LoVo (cell line): ENCODE measurements around the gene GRB14.
"Not testable (repeated sequence)": the region's sequence is repeated elsewhere in the genome, so short reads cannot be mapped to it uniquely, and the experiment has no call there.

Source experiments
- DNase-seq: peaks from one replicate; pipeline ENCODE4 v3.0.0-alpha.2; 2016; ENCODE audit warnings: low spot score

The GRB14 gene

DNA sequence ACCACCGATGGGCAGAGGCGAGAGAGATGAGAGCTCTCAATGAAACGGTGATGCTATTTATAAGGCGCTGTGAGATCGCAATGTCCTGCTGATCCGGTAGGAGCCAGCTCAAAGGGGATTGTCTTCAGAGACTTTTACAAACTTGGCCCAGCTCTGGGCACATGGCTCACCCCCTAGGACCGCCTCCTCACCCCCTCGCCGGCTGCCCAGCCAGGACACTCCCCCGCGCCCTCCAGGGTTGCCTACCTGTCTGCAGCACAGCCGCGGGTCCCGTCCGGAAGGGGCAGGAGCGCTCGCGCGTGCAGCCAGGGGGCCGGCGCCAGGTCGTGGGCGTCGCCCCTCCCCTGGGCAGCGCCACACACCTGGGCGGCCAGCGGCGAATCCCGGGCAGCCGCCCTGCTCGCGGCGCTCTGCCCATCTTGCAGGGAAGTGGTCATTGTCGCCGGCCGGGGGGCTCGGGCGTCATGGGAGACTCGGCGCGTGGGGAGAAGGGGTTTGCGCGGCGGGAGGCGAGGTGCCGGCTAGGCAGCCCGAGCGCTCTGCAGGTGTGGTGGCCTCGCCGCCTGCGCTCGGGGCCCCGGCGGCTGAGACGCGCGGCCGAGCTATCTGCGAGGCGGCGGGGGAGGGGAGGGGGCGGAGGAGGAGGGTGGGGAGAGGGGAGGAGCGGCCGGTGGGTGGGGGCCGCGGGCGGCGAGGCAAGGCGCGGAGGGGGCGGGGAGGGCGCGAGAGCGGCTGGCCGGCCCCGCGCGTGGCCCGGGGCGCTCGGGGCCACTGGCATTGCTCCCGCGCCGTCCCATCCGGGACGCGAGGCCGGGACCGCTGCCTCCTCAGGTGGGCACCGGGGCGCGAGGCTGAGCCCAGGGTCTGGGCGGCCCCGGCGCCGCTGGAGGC, at the start of gene GRB14:
TSS of gene GRB14 (minus strand) at position 610 of the 891 bp plus-strand sequence. CDS start at position 437, 173 bp downstream.
- DNase-seq = peak; percentile 70

DNA sequence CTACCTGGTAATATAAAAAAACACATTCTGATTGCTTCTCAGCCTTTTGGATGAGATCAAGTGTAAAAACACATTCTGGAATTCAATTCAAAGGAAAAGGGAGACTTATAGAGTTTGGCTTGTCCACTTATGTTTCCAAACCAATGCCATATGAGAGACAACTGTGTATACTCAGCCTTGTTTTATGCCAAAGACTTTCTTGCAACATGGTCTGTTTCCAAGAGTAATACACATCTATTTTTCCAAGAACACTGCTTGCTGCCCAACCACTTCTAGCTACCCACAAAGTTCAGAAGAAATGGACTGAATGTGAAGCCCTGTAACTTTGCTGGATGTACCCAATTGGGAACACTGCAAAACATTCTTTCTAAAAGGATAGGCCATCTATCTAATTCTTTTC, 48.0 kb upstream of the GRB14 start:
- DNase-seq = no peak

- no peak for DNase-seq
Observed at GRCh38 chr2:164667566-164667965, 46.3 kb upstream of the GRB14 start.

- DNase-seq = no peak
Observed at GRCh38 chr2:164664070-164664469, 42.8 kb upstream of the GRB14 start.

DNA sequence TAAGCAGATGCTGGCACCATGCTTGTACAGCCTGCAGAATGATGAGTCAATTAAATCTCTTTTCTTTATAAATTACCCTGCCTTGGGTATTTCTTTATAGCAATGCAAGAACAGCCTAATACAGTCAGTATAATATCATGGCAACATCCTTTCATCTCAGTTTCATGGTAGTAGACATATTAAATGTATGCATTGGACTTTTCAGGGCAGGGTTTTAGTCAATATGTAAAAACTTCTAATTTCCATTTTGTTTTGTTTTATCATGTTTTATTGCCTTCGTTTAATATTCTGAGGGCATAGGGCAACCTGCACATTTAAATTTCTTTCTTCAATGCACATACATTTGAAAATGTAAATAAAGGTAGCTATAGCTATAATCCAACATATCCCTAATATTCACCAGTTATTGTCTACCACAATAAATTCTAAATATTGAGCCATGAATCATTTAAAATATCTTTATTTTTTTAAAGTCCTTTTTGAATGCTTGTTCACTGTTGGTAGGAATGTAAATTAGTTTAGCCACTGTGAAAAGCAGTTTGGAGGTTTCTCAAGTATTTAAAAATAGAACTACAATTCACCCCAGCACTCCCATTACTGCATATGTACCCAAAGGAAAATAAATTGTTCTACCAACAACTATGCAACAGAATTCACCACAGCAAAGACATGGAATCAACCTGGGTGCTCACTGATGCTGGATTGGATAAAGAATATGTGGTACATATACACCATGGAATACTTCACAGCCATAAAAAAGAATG, 41.8 kb upstream of the GRB14 start:
- DNase-seq = no peak

GRCh38 chr2:164662066-164662465, 40.8 kb upstream of the GRB14 start:
- DNase-seq = no peak

GRCh38 chr2:164661349-164661748, 40.1 kb upstream of the GRB14 start:
- DNase-seq = no peak

- no peak for DNase-seq
Observed at GRCh38 chr2:164657129-164657528, 35.8 kb upstream of the GRB14 start.

GRCh38 chr2:164655750-164656149, 34.5 kb upstream of the GRB14 start:
- no peak for DNase-seq

GRCh38 chr2:164655336-164655735, 34.1 kb upstream of the GRB14 start:
- no peak for DNase-seq

DNA sequence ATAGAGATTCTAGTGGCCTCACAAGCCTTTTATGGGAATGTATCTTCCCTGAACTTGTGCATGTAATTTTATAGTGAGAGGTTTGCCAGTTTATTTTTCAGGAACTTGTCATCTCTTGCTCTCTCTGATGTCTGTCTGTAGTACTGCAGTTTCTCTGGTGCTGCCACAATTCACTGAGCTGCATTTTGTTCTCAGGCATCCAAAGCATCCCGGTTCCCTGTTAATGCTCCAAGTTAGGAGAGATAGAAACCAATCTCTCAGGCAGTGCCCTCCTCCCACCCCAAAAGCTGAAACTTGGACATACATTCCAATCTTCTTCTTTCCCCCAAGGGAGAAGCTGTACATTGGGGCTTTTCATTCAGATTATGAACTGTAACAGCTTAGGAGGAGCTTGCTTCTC, 30.1 kb upstream of the GRB14 start:
- DNase-seq = no peak

- no peak for DNase-seq
Observed at GRCh38 chr2:164644036-164644700, 22.9 kb upstream of the GRB14 start.

DNA sequence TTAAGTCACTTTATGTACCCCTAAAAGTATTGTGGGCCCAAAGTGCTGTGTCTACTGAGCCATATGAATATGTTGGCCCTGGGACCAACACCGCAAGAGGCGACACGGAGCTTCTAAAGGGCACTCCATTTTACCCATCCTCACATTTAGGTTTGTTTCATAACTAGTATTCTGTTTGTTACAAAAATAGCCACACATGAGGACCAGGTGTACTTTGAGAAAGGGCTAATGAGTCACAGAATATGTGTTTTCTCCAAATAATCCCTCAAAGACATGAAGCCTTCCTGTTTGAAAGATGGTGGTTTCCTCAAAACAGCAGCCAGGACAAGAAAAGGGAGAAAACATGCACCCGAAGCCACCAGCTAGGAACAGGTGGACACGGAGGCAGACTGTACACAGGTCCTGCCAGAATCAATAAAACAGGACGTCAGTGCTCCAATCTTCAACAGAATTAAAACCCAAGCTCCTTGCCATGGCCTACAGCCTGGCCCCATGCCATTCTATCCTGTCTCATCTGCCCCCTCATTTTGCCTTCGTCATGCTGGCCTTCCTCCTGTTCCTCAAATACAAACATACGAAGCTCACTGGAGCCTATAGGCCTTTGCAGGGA, 21.8 kb upstream of the GRB14 start:
- DNase-seq = no peak

- DNase-seq = no peak
Observed at GRCh38 chr2:164642268-164642667, 21.0 kb upstream of the GRB14 start.

GRCh38 chr2:164628319-164628718, 7.0 kb upstream of the GRB14 start:
- not testable (repeated sequence) for DNase-seq

DNA sequence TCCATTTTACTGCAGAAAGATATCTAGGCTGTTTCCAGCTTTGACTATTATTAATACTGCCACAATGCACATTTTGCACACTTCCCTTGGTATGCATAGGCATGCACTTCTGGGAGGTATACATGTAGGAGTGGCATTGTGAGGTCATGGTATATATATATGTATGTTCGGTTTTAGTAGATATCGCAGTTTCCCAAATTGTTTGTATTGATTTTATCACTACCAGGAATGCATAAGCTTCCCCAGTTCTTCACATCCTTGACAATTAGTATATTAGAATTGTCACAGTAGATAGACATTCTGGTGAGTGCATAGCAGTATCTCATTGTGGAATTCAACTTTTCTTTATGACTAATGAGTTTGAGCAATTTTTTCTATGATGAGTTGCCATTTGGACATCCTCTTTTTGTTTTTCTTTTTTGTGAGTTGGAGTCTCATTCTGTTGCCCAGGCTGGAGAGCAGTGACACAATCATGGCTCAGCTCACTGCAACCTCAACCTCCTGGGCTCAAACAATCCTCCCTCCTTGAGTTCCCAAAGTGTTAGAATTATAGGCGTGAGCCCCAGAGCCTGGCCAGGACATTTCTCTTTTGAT, 4.2 kb upstream of the GRB14 start:
- DNase-seq = no peak

- no peak for DNase-seq
Observed at GRCh38 chr2:164624316-164624715, 3.0 kb upstream of the GRB14 start.

- DNase-seq = no peak
Observed at GRCh38 chr2:164622338-164623106, 1.2 kb upstream of the GRB14 start.

- DNase-seq = peak; percentile 15
Observed at GRCh38 chr2:164621764-164622105, 453 bp upstream of the GRB14 start.

DNA sequence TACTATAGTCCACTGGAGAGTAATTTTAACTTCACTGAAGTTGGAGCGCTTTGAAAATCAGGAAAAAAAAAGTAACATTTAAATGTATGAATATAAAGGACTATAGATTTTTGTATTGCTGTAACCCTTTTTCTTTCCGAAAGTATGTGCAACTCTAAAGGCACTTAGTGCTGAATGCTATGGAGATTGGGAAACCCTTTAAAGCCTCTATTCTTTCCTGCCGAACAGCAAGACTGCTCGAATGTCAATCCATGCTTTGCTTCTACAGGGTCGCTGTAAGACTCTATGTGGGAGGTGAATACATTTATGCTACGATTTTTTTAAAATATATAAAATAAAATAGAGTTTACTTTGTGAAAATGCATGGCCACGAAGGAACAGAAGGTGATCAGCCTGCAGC, 825 bp downstream of the GRB14 start:
- DNase-seq = no peak

DNA sequence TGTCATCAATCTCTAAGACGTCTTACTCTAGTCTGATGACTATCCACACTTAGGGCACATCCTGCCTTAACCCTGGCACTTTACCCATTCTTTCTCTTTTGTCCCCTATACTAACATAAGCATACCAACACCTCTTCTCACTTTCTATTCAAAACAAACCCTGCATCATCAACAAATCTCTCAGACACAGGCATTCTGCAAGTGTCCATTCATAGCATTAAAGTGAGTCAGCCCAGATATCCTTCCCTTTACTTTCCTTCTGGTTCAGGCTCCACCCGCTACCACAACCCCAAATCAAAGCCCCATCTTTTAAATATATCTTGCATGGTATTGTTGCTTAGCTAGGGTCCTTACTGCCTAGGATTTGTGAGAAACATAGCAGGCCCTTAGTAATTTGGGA, 3.8 kb downstream of the GRB14 start:
- DNase-seq = no peak
